GM12864 (cell line): Measurements from ENCODE around the gene TMEM86A.

Experiments used
- DNase-seq: peaks from one replicate; pipeline ENCODE4 v3.0.0-alpha.2; 2011; ENCODE audit warnings: low read depth
- H3K4me3 ChIP-seq: 2 replicates; pipeline ENCODE4 v1.5.1; 2011; ENCODE audit warnings: mild to moderate bottlenecking, low read depth, low read length, control low read depth
- CTCF ChIP-seq: IDR thresholded peaks from 2 replicates; pipeline ENCODE4 v1.5.1; 2011; ENCODE audit warnings: low read depth, mild to moderate bottlenecking, moderate library complexity, low read length, control low read depth, inconsistent platforms; ENCODE audit errors: missing control alignments

Gene TMEM86A

GRCh38 chr11:18692941-18693760, 5.4 kb upstream of the TMEM86A start:
- no peak for DNase-seq
- TF ChIP-seq CTCF = no peak
- no peak overlapping the region for H3K4me3 ChIP-seq

GRCh38 chr11:18696638-18697225, 1.8 kb upstream of the TMEM86A start:
- no peak overlapping the region for H3K4me3 ChIP-seq
- DNase-seq = no peak
- TF ChIP-seq CTCF = no peak

GRCh38 chr11:18697576-18697975, 1.0 kb upstream of the TMEM86A start:
- no peak for TF ChIP-seq CTCF
- DNase-seq = no peak
- no peak overlapping the region for H3K4me3 ChIP-seq

GRCh38 chr11:18699269-18699596, 654 bp downstream of the TMEM86A start:
- TF ChIP-seq CTCF = no peak
- no peak for DNase-seq
- H3K4me3 ChIP-seq = peak overlapping the region; percentile 58

- no peak for TF ChIP-seq CTCF
- no peak for DNase-seq
- H3K4me3 ChIP-seq = no peak overlapping the region
Measured at GRCh38 chr11:18699848-18700261, 1.3 kb downstream of the TMEM86A start.

DNA sequence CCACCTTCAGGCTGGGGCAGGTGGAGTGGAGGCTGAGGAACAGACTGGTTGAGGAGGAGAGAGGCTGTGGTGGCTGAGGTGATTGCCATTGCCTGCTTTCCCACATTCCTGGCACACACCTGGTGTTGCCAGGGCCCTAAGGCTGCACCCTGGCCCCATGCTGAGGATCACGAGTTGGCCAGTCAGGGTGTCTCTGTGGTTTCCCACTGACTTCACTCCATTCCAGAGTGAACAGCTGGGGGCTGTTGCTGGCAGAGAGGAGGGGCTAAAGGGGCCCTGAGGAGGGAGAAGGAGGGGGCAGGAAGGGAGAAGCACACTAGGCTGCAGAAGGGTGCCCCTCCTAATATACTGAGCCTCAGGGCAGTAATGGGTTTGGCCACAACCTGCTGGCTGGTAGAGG, 1.8 kb downstream of the TMEM86A start:
- TF ChIP-seq CTCF = no peak

GRCh38 chr11:18700872-18701271, 2.3 kb downstream of the TMEM86A start:
- no peak overlapping the region for H3K4me3 ChIP-seq
- no peak for DNase-seq
- TF ChIP-seq CTCF = no peak

More for the DNA sequence above, 1.8 kb downstream of the TMEM86A start:
- H3K4me3 ChIP-seq = no peak overlapping the region
- DNase-seq = no peak
